DND-41 (cell line): Measurements from ENCODE around the gene TMEM185A.
"Not testable (repeated sequence)": the region's sequence is repeated elsewhere in the genome, so short reads cannot be mapped to it uniquely, and the experiment has no call there.

Experiments used
- CTCF ChIP-seq: IDR thresholded peaks from 2 replicates; pipeline ENCODE4 v1.5.1; 2012; ENCODE audit warnings: borderline replicate concordance, low read length, moderate library complexity, mild to moderate bottlenecking; ENCODE audit not compliant: poor library complexity, severe bottlenecking; ENCODE audit errors: extremely low read depth
- EZH2 ChIP-seq: IDR thresholded peaks from 3 replicates; pipeline ENCODE4 v1.6.1; 2012; ENCODE audit warnings: borderline replicate concordance, low read depth, mild to moderate bottlenecking, moderate library complexity, low read length, inconsistent platforms; ENCODE audit not compliant: severe bottlenecking

- TF ChIP-seq CTCF, EZH2: not testable (repeated sequence)
Observed at GRCh38 chrX:149605248-149605885, 26.2 kb downstream of the TMEM185A start.
